Omental fat pad (tissue), 4 donors: Measurements from ENCODE around the gene MYEF2. TPM values are rescaled to one million over a fixed set of nuclear protein-coding genes. Genes with fewer than 3 reads are reported as not detected.

Experiments
- ATAC-seq: fragments of 150-250 bp; one replicate; pipeline ENCODE4 v1.9.1; 2016; ENCODE audit warnings: mild to moderate bottlenecking, moderate library complexity; ENCODE audit not compliant: low FRiP score
- DNase-seq: peaks from one replicate; pipeline ENCODE4 v3.0.0-alpha.2; 2019; ENCODE audit warnings: low spot score
- total RNA-seq, 4 donors: library from RNA; depleted of rRNA; stranded (reverse); fragments of >200 nt; gene quantifications; one replicate each; pipeline ENCODE4 v1.1.0, GENCODE V29; 2016
- TF ChIP-seq, protein P1 (sequence below), 3 donors: fragments of 450-650 bp; IDR thresholded peaks; one replicate each; pipeline ENCODE4 v1.5.1; 2016 to 2017; ENCODE audit warnings: antibody characterized with exemption in 3 of 3, mild to moderate bottlenecking in 3 of 3, moderate library complexity in 2 of 3

The MYEF2 gene
- total RNA-seq, 4 donors from 2014 or later, result 3.6 to 12.4 (median 7.1) TPM

- ATAC-seq, result no peak
- TF ChIP-seq, protein P1, sequence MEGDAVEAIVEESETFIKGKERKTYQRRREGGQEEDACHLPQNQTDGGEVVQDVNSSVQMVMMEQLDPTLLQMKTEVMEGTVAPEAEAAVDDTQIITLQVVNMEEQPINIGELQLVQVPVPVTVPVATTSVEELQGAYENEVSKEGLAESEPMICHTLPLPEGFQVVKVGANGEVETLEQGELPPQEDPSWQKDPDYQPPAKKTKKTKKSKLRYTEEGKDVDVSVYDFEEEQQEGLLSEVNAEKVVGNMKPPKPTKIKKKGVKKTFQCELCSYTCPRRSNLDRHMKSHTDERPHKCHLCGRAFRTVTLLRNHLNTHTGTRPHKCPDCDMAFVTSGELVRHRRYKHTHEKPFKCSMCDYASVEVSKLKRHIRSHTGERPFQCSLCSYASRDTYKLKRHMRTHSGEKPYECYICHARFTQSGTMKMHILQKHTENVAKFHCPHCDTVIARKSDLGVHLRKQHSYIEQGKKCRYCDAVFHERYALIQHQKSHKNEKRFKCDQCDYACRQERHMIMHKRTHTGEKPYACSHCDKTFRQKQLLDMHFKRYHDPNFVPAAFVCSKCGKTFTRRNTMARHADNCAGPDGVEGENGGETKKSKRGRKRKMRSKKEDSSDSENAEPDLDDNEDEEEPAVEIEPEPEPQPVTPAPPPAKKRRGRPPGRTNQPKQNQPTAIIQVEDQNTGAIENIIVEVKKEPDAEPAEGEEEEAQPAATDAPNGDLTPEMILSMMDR (IDR thresholded peaks at IDR 0.05), result no peak
- no peak for DNase-seq
Measured at GRCh38 chr15:48149858-48150257, 28.2 kb downstream of the MYEF2 start.

DNA sequence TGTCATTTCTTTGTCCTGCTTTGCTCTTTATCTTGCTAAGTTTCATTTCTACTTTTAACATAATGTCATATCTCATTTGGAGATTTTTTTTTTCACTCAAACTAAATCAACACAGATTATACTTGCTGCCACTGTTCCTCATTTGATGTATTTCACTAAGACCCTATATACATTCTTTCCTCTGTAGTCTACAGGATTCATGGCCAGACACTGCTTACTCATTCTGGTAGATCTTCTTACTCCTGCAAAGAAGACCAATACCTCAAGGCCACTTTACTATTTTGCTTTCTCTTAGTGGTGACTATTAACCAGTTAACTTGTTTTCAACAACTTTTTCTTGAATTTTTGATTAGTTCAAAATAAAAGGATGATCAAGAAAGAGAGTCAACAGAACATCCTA is 30.7 kb downstream of the MYEF2 start:
- ATAC-seq (no peak), DNase-seq (no peak)
- TF ChIP-seq, protein P1 (IDR thresholded peaks at IDR 0.05), result no peak

DNA sequence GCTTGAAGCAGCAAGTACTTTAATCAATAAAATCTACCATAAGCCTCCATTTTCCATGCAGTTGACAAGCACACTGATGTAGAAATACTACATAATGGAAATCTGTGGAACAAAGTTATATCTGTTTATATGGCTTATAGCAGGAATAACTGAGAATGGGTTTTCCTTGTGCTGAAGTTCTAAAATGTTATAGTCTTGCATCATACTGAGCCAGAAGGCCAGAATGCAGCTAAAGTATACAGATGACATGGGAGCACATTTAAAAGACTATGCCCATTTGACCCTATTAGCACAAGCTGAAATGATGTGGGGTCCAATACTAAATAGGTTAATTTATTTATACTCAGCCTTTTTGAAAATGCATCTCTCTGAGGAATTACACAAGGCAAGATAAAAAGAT is 32.2 kb downstream of the MYEF2 start:
- TF ChIP-seq, protein P1 (IDR thresholded peaks at IDR 0.05), result no peak
- ATAC-seq (no peak), DNase-seq (no peak)

- no peak for DNase-seq
- TF ChIP-seq, protein P1 (IDR thresholded peaks at IDR 0.05), result no peak
- no peak for ATAC-seq
Measured at GRCh38 chr15:48144889-48145288, 33.2 kb downstream of the MYEF2 start.

DNA sequence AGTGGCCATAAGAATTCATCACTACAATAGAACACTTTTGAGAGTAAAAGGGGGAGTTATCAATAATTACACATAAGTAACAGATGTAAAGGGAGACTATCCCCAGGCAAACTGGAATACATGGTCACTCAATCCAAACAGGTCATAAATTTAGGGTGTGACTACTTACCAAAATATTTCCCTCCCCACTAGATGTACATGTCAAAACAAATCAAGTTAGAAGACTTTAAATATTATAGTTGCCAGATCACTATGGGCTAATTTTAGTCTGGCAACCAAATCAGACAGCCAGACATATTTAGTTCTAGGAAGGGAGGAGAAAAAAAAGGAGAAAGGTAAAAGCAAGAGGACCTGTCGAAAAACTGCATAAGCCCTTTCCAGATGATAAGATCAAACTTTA is 34.2 kb downstream of the MYEF2 start:
- no peak for ATAC-seq
- TF ChIP-seq, protein P1 (IDR thresholded peaks at IDR 0.05), result no peak
- DNase-seq, result no peak

DNA sequence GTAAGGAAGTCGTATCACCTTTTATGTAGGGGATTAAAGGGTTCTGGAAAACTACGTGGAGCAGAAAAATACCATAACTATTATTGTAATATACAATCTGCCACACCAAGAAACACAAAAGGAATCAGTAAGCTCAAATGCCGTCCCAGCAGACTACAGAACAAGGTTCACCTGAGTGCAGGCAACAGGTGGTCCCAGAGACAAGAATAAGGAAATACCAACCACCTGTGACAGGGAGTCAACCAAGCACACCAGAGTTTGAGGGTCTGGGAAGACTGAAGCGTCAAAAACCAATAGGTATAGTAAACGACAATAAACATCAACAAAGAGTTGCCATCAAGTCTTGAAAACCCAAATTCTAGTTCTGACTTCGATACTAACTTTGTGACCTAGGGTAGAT is 45.2 kb downstream of the MYEF2 start:
- ATAC-seq (no peak), DNase-seq (no peak)
- TF ChIP-seq, protein P1 (IDR thresholded peaks at IDR 0.05), result no peak

GRCh38 chr15:48131324-48131723 is 46.8 kb downstream of the MYEF2 start:
- TF ChIP-seq, protein P1 (IDR thresholded peaks at IDR 0.05), result no peak
- no peak for DNase-seq
- no peak for ATAC-seq
